Astrocyte (in vitro differentiated cells and primary cell): ENCODE measurements around the gene TROAP. TPM values are rescaled to one million over a fixed set of nuclear protein-coding genes. Genes with fewer than 3 reads are reported as not detected.

ENCODE experiments used
- DNase-seq: peaks from one replicate; pipeline ENCODE4 v3.0.0-alpha.2; 2010; ENCODE audit warnings: low read depth
- FAIRE-seq: peaks from 2 replicates; lab custom pipeline; 2011; peaks lifted over from hg19 to GRCh38; lab: Jason Lieb, UNC
- H2AFZ ChIP-seq: 2 replicates; pipeline ENCODE4 v1.6.0; 2012; ENCODE audit warnings: low read depth, low read length, inconsistent platforms
- H3K27ac ChIP-seq: 2 replicates; pipeline ENCODE4 v1.5.1; 2011; ENCODE audit warnings: low read depth, low read length, inconsistent platforms
- H3K27me3 ChIP-seq: 2 replicates; pipeline ENCODE4 v1.6.0; 2011; ENCODE audit warnings: low read length, inconsistent platforms; ENCODE audit not compliant: insufficient read depth
- H3K36me3 ChIP-seq: 2 replicates; pipeline ENCODE4 v1.5.1; 2011; ENCODE audit warnings: low read length, inconsistent platforms; ENCODE audit not compliant: insufficient read depth
- H3K4me1 ChIP-seq: 2 replicates; pipeline ENCODE4 v1.5.1; 2011; ENCODE audit warnings: low read length, inconsistent platforms; ENCODE audit not compliant: insufficient read depth
- H3K4me2 ChIP-seq: 2 replicates; pipeline ENCODE4 v1.6.0; 2012; ENCODE audit warnings: low read length, inconsistent platforms
- H3K4me3 ChIP-seq: 2 replicates; pipeline ENCODE4 v1.5.1; 2011; ENCODE audit warnings: low read depth, mild to moderate bottlenecking, low read length, inconsistent platforms; ENCODE audit not compliant: insufficient read depth
- H3K79me2 ChIP-seq: 2 replicates; pipeline ENCODE4 v1.6.0; 2012; ENCODE audit warnings: mild to moderate bottlenecking, low read length, inconsistent platforms; ENCODE audit not compliant: insufficient read depth
- H3K9ac ChIP-seq: 2 replicates; pipeline ENCODE4 v1.6.0; 2012; ENCODE audit warnings: mild to moderate bottlenecking, low read length, inconsistent platforms
- H3K9me3 ChIP-seq: 2 replicates; pipeline ENCODE4 v1.5.1; 2012; ENCODE audit warnings: low read depth, mild to moderate bottlenecking, low read length, inconsistent platforms; ENCODE audit not compliant: insufficient read depth
- H4K20me1 ChIP-seq: 2 replicates; pipeline ENCODE4 v1.6.0; 2012; ENCODE audit warnings: low read length, inconsistent platforms; ENCODE audit not compliant: insufficient read depth
- H3K27ac Mint-ChIP-seq: one replicate; pipeline ENCODE4 v1.8.0; 2021; ENCODE audit warnings: mild to moderate bottlenecking, mixed read lengths; ENCODE audit not compliant: unreplicated experiment
- H3K27me3 Mint-ChIP-seq: one replicate; pipeline ENCODE4 v1.8.0; 2021; ENCODE audit warnings: low read depth, mixed read lengths; ENCODE audit not compliant: unreplicated experiment
- H3K36me3 Mint-ChIP-seq: one replicate; pipeline ENCODE4 v1.8.0; 2021; ENCODE audit warnings: low read depth, mixed read lengths; ENCODE audit not compliant: unreplicated experiment
- H3K4me1 Mint-ChIP-seq: one replicate; pipeline ENCODE4 v1.8.0; 2021; ENCODE audit warnings: low read depth, mixed read lengths; ENCODE audit not compliant: unreplicated experiment
- H3K4me3 Mint-ChIP-seq: one replicate; pipeline ENCODE4 v1.8.0; 2021; ENCODE audit warnings: mild to moderate bottlenecking, moderate library complexity, mixed read lengths; ENCODE audit not compliant: unreplicated experiment
- H3K9me3 Mint-ChIP-seq: one replicate; pipeline ENCODE4 v1.8.0; 2021; ENCODE audit warnings: mild to moderate bottlenecking, mixed read lengths; ENCODE audit not compliant: unreplicated experiment
- CTCF ChIP-seq: IDR thresholded peaks from 2 replicates; pipeline ENCODE4 v1.5.1; 2011; ENCODE audit warnings: low read depth, mild to moderate bottlenecking, inconsistent platforms, low read length, moderate library complexity; ENCODE audit not compliant: insufficient read depth
- EZH2 ChIP-seq: IDR thresholded peaks from 2 replicates; pipeline ENCODE4 v1.6.1; 2012; ENCODE audit warnings: mild to moderate bottlenecking, low read length, inconsistent platforms; ENCODE audit not compliant: insufficient read depth
- total RNA-seq: library from RNA; stranded (reverse); gene quantifications from 2 replicates; pipeline ENCODE4 v1.2.1, GENCODE V29; 2021

Gene TROAP
- total RNA-seq, 1 donor from 2014 or later: 2.7 TPM

GRCh38 chr12:49294086-49294803 lies 28.8 kb upstream of the TROAP start:
- H3K4me1 Mint-ChIP-seq: no peaks in the 10 kb centered on the region
- peaks cover 47% of the 10 kb centered on the region for H3K27me3 ChIP-seq
- no peak for FAIRE-seq
- peaks cover 2% of the 10 kb centered on the region for H3K4me1 ChIP-seq
- no peaks in the 10 kb centered on the region for H3K79me2 ChIP-seq
- DNase-seq: no peak
- no peaks in the 10 kb centered on the region for H3K36me3 Mint-ChIP-seq
- TF ChIP-seq CTCF: no peak
- TF ChIP-seq EZH2: no peak
- no peak overlapping the region for H3K9ac ChIP-seq
- no peak overlapping the region for H3K27ac ChIP-seq
- H3K4me3 ChIP-seq: no peak overlapping the region
- no peak overlapping the region for H3K4me3 Mint-ChIP-seq
- no peaks in the 10 kb centered on the region for H3K9me3 ChIP-seq
- H3K36me3 ChIP-seq: no peaks in the 10 kb centered on the region
- no peak overlapping the region for H3K4me2 ChIP-seq
- peaks cover 2% of the 10 kb centered on the region for H3K9me3 Mint-ChIP-seq
- H2AFZ ChIP-seq: no peak overlapping the region
- H3K27ac Mint-ChIP-seq: no peak overlapping the region
- H3K27me3 Mint-ChIP-seq: peaks cover 67% of the 10 kb centered on the region
- no peaks in the 10 kb centered on the region for H4K20me1 ChIP-seq

- no peak for FAIRE-seq
- Histone ChIP-seq H3K4me1 (peaks cover 2% of the 10 kb centered on the region), H3K79me2 (no peaks in the 10 kb centered on the region), H3K27ac (no peak overlapping the region), H2AFZ (no peak overlapping the region), H3K4me2 (no peak overlapping the region), H3K9ac (no peak overlapping the region), H4K20me1 (no peaks in the 10 kb centered on the region), H3K4me3 (no peak overlapping the region), H3K9me3 (no peaks in the 10 kb centered on the region), H3K27me3 (peaks cover 47% of the 10 kb centered on the region), H3K36me3 (no peaks in the 10 kb centered on the region)
- Mint-ChIP-seq H3K4me1 (no peaks in the 10 kb centered on the region), H3K27me3 (peaks cover 66% of the 10 kb centered on the region), H3K4me3 (no peak overlapping the region), H3K36me3 (no peaks in the 10 kb centered on the region), H3K27ac (no peak overlapping the region), H3K9me3 (peaks cover 2% of the 10 kb centered on the region)
- TF ChIP-seq CTCF (no peak), EZH2 (no peak)
- DNase-seq: no peak
Measured at GRCh38 chr12:49294804-49295081, 28.3 kb upstream of the TROAP start.

- Histone ChIP-seq H3K27ac (no peak within 1 kb of the TSS), H3K9ac (no peak within 1 kb of the TSS), H4K20me1 (no peaks in the 10 kb centered on the region), H3K27me3 (peaks cover 47% of the 10 kb centered on the region), H3K79me2 (no peaks in the 10 kb centered on the region), H3K9me3 (no peaks in the 10 kb centered on the region), H3K4me1 (peaks cover 2% of the 10 kb centered on the region), H3K4me2 (peak within 1 kb of the TSS; percentile 33), H3K36me3 (no peaks in the 10 kb centered on the region), H3K4me3 (no peak within 1 kb of the TSS), H2AFZ (peak within 1 kb of the TSS; percentile 41)
- peaks cover 2% of the 10 kb centered on the region for H3K9me3 Mint-ChIP-seq
- H3K4me1 Mint-ChIP-seq: no peaks in the 10 kb centered on the region
- no peaks in the 10 kb centered on the region for H3K36me3 Mint-ChIP-seq
- peak; percentile 59 for TF ChIP-seq EZH2
- no peak for TF ChIP-seq CTCF
- FAIRE-seq: no peak
- H3K4me3 Mint-ChIP-seq: no peak within 1 kb of the TSS
- DNase-seq: no peak
- no peak within 1 kb of the TSS for H3K27ac Mint-ChIP-seq
- H3K27me3 Mint-ChIP-seq: peaks cover 66% of the 10 kb centered on the region
Measured at GRCh38 chr12:49295082-49295936, 27.7 kb upstream of the TROAP start, which contains the start of gene PRPH. Gene PRPH (plus strand): TSS chr12:49295147. CDS start chr12:49295201, 54 bp downstream.
